Activated naive CD4-positive, alpha-beta T cell treated with anti-CD3 and anti-CD28 coated beads, Interleukin-2, amount 10 ng/mL, durations not matched to agents 7 days and 5 days (primary cell): ENCODE results near the gene MADD.

Experiments used
- CTCF ChIA-PET: fragments of 350-600 bp; sonication (Branson Sonifier 250); formaldehyde crosslinking; loops from one replicate; lab custom pipeline; 2021; ENCODE audit warnings: antibody characterized with exemption; lab: Charles Lee
- DNase-seq: peaks from one replicate; pipeline ENCODE4 v3.0.0-alpha.2; 2020
- H3K27ac Mint-ChIP-seq: one replicate; pipeline ENCODE4 v1.8.0; 2021; ENCODE audit warnings: mild to moderate bottlenecking, moderate library complexity, mixed read lengths
- H3K27me3 Mint-ChIP-seq: one replicate; pipeline ENCODE4 v1.8.0; 2021; ENCODE audit warnings: mild to moderate bottlenecking, mixed read lengths
- H3K36me3 Mint-ChIP-seq: one replicate; pipeline ENCODE4 v1.8.0; 2021; ENCODE audit warnings: mixed read lengths
- H3K4me1 Mint-ChIP-seq: one replicate; pipeline ENCODE4 v1.8.0; 2021; ENCODE audit warnings: mixed read lengths
- H3K4me3 Mint-ChIP-seq: one replicate; pipeline ENCODE4 v1.8.0; 2021; ENCODE audit warnings: mild to moderate bottlenecking, moderate library complexity, mixed read lengths
- H3K9me3 Mint-ChIP-seq: one replicate; pipeline ENCODE4 v1.8.0; 2021; ENCODE audit warnings: mixed read lengths

MADD gene

DNA sequence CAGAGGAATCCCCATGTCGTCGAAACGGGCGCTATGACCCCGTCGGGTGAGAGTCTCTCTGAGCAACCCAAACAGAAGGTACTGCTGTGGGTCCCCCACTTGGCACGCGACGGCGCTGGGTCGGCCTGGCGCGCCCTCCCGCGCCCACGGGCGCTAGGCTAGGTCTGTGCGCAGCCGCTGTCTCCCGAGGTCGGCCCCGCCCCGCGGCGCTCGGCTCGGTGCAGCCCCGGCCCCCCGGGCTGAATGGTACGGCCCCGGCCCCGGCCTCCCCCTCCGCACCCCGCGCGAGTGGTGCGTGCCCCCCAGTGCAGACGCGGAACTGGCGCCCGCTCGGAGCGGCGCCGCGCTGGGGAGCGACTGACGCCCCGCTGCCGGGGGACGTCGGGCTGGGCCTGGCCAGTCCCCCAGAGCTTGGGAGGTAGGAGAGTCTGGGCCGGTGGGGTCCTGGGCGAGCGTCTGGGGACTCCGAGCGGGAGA lies at the start of gene MADD:
Gene MADD (plus strand): TSS at position 305 of the 477 bp plus-strand sequence.
- Mint-ChIP-seq H3K36me3 (peaks cover 19% of the 10 kb centered on the region), H3K4me3 (peak within 1 kb of the TSS; percentile 84), H3K27me3 (no peaks in the 10 kb centered on the region), H3K27ac (peak within 1 kb of the TSS; percentile 99), H3K4me1 (peaks cover 62% of the 10 kb centered on the region), H3K9me3 (no peaks in the 10 kb centered on the region)
- CTCF ChIA-PET: no interaction called here
- peak; percentile 92 for DNase-seq

DNA sequence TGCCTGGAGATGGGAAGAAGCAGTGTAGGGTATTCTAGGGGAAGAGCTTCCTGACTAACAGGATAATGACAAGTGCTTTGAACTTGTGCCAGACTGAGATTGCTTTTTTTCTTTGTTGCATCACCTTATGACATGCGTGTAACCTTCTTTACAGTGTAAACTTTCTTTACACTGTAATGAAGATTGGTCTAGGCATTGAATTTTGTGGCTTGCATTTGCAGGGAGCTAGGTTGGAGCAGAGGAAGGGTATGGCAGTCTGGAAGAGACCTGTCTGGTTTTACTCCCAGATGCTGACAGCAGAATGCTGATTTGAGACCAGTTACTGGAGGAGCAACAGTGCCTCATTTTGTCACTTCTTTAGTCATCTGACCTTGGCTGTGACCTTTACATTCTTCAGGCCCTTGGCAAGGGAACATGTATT lies 49.5 kb upstream of the MADD start:
- H3K4me1 Mint-ChIP-seq: peaks cover 56% of the 10 kb centered on the region
- CTCF ChIA-PET: interaction anchor here (0.6 to 2.2 kb wide), 2 partner anchors 39 to 645 kb away, joined by 4 to 5 read pairs; no protein-coding TSS in a partner anchor
- no peak overlapping the region for H3K4me3 Mint-ChIP-seq
- no peaks in the 10 kb centered on the region for H3K9me3 Mint-ChIP-seq
- peaks cover 58% of the 10 kb centered on the region for H3K36me3 Mint-ChIP-seq
- no peaks in the 10 kb centered on the region for H3K27me3 Mint-ChIP-seq
- H3K27ac Mint-ChIP-seq: peak overlapping the region; percentile 21
- no peak for DNase-seq

DNA sequence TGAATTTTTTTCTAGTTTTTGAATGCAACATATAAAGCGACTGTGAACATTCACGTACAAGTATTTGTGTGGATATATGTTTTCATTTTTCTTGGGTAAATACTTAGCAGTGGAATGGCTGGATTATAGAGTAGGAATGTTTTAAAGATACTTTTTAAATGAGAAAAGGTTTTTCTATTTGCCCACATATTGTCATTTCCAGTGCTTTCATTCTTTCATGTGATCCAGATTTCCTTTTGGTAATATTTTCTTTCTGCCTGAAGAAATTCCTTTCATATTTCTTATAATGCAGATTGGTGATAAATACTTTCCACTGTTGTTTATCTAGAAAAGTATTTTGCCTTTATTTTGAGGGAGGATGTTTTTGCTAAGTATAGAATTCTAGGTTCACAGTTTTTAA lies 47.2 kb upstream of the MADD start:
- no peak overlapping the region for H3K27ac Mint-ChIP-seq
- no peak overlapping the region for H3K4me3 Mint-ChIP-seq
- H3K36me3 Mint-ChIP-seq: peaks cover 54% of the 10 kb centered on the region
- no peaks in the 10 kb centered on the region for H3K27me3 Mint-ChIP-seq
- H3K4me1 Mint-ChIP-seq: peaks cover 54% of the 10 kb centered on the region
- CTCF ChIA-PET: interaction anchor here (1.2 kb wide), 1 partner anchor 43 kb away, joined by 5 read pairs; no protein-coding TSS in a partner anchor
- DNase-seq: no peak
- H3K9me3 Mint-ChIP-seq: no peaks in the 10 kb centered on the region

DNA sequence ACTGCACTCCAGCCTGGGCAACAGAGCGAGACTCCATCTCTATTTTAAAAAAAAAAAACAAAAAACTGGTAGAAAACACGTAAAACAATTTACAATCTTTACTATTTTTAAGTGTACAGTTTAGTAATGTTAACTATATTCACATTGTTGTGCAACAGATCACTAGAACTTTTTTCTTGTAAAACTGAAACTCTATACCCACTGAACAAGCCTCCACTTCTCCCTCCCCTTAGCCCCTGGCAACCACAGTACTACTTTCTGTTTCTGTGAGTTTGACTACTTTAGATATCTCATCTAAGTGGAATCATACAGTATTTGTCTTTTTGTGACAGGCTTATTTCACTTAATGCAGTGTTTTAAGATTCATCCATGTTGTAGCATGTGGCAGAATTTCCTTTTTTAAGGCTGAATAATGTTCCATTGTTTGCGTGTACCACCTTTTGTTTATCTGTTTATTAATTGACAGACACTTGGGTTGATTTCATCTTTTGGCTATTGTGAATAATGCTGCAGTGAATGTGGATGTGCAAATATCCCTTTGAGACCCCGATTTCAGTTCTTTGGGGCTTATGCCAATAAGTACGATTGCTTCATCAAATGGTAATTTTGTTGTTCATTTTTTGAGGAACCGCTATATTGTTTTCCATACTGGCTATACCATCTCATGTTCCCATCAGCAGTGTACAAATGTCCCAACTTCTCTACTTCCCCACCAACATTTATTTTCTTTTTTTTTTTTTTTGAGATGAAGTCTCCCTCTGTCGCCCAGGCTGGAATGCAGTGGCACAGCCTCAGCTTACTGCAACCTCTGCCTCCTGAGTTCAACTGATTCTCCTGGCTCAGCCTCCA lies 44.2 kb upstream of the MADD start:
- peak overlapping the region; percentile 51 for H3K27ac Mint-ChIP-seq
- H3K4me1 Mint-ChIP-seq: peaks cover 35% of the 10 kb centered on the region
- no peaks in the 10 kb centered on the region for H3K9me3 Mint-ChIP-seq
- H3K4me3 Mint-ChIP-seq: peak overlapping the region; percentile 4
- CTCF ChIA-PET: no interaction called here
- peaks cover 52% of the 10 kb centered on the region for H3K36me3 Mint-ChIP-seq
- DNase-seq: peak; percentile 56
- no peaks in the 10 kb centered on the region for H3K27me3 Mint-ChIP-seq

DNA sequence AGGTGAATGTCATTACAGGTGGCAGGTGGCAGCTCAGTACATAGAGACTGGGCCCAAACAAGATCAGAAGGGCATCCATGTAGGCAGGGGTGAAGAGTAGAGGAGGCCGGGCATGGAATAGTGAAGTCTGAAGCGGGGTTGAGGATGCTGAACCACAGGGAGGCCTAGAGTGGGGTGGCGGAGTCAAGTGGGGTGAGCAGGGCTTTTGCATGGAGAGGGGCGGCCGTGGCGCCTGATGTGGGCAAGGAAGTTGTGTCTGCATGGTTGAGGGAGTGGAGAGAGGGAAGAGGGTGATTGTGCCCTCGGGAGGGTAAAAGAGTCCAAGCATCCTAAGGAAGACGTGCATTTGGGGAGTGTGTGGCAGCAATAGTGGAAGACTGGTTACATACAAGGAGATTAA lies 40.8 kb upstream of the MADD start:
- H3K36me3 Mint-ChIP-seq: peaks cover 53% of the 10 kb centered on the region

DNA sequence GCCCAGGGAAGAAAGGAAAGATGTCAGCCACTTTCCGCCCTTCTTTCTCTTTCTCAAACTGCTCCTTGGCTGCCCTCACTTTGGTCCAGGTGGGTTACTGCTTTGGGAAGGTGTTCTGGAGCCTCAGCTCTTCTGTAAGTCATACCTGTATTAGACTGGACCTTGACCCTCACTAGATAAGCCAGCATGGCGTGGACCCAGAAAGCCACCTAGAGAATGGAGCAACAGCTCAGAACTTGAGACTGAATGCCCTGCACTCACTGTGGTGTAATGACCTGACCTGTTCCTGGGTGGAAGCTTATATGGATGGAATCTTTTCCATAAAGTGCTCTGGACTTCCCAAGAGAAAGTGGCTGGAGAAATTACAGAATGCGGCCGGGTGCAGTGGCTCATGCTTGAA lies 36.9 kb upstream of the MADD start:
- H3K27ac Mint-ChIP-seq: no peak overlapping the region
- H3K27me3 Mint-ChIP-seq: no peaks in the 10 kb centered on the region
- peaks cover 34% of the 10 kb centered on the region for H3K4me1 Mint-ChIP-seq
- H3K9me3 Mint-ChIP-seq: no peaks in the 10 kb centered on the region
- peaks cover 56% of the 10 kb centered on the region for H3K36me3 Mint-ChIP-seq
- CTCF ChIA-PET: interaction anchor here (0.7 to 2.6 kb wide), 8 partner anchors 9 to 121 kb away, joined by 3 to 14 read pairs (median 5); partner anchors contain the start of gene ACP2
- DNase-seq: no peak
- H3K4me3 Mint-ChIP-seq: no peak overlapping the region

More for the DNA sequence above, 40.8 kb upstream of the MADD start:
- DNase-seq: no peak
- no peaks in the 10 kb centered on the region for H3K27me3 Mint-ChIP-seq
- CTCF ChIA-PET: interaction anchor here (2.0 kb wide), 1 partner anchor 12 kb away, joined by 7 read pairs; no protein-coding TSS in a partner anchor
- peak overlapping the region; percentile 3 for H3K27ac Mint-ChIP-seq
- no peak overlapping the region for H3K4me3 Mint-ChIP-seq
- no peaks in the 10 kb centered on the region for H3K9me3 Mint-ChIP-seq
- H3K4me1 Mint-ChIP-seq: peaks cover 36% of the 10 kb centered on the region

DNA sequence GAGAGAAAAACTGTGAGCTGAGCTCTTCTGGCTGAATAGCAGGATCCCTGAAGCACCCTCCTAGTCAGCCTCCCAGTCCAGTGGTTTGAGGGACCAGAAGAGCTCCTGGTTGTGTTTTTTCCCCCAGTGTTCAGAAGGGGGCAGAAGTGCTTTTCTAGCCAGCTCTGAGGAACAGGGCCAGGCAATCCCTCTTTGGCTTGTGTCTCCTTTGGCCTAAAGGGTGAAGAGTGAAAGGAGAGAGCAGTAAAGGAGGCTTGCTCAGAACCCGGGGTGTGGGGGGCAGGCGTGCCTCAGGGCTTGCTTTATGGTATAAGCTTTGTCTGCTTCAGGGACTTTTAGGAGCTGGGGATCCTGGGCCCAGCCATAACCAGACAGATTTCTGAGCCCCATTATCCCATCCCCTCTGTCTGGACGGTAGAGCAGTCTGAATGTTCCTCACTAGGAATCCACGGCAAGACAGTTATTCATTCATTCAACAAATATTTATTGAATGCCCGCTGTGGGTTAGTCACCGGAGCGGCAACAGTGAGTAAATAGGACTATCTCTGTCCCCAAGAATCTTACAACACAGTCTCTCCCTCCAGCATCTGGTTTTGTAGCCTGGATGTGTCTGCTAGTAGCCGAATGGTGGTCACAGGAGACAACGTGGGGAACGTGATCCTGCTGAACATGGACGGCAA lies 35.8 kb upstream of the MADD start:
- peaks cover 31% of the 10 kb centered on the region for H3K4me1 Mint-ChIP-seq
- peak; percentile 45 for DNase-seq
- H3K27me3 Mint-ChIP-seq: no peaks in the 10 kb centered on the region
- peak overlapping the region; percentile 91 for H3K27ac Mint-ChIP-seq
- no peak overlapping the region for H3K4me3 Mint-ChIP-seq
- CTCF ChIA-PET: interaction anchor here (0.6 to 3.2 kb wide), 18 partner anchors 12 to 561 kb away, joined by 3 to 16 read pairs (median 4); partner anchors contain the start of genes ACP2 and DDB2
- H3K9me3 Mint-ChIP-seq: no peaks in the 10 kb centered on the region
- peaks cover 53% of the 10 kb centered on the region for H3K36me3 Mint-ChIP-seq

DNA sequence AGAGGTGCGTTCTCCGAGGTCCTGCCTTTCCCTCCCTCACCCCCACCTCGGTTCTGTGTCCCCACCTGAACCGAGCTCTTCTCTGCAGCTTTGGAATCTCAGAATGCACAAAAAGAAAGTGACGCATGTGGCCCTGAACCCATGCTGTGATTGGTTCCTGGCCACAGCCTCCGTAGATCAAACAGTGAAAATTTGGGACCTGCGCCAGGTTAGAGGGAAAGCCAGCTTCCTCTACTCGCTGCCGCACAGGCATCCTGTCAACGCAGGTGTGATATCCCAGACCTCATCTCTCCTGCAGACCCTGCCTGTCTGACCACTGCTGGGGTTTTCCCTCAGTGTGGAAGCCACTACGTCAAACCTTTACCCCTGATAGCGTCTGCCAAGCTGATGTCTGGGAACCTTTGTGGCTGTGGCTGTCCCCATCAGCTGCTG lies 35.2 kb upstream of the MADD start:
- CTCF ChIA-PET: interaction anchor here (0.6 to 3.2 kb wide), 12 partner anchors 13 to 561 kb away, joined by 3 to 16 read pairs (median 4); partner anchors contain the start of genes ACP2 and DDB2
- peaks cover 53% of the 10 kb centered on the region for H3K36me3 Mint-ChIP-seq
- peak overlapping the region; percentile 91 for H3K27ac Mint-ChIP-seq
- peak; percentile 43 for DNase-seq
- no peaks in the 10 kb centered on the region for H3K27me3 Mint-ChIP-seq
- H3K9me3 Mint-ChIP-seq: no peaks in the 10 kb centered on the region
- peaks cover 30% of the 10 kb centered on the region for H3K4me1 Mint-ChIP-seq
- no peak overlapping the region for H3K4me3 Mint-ChIP-seq

DNA sequence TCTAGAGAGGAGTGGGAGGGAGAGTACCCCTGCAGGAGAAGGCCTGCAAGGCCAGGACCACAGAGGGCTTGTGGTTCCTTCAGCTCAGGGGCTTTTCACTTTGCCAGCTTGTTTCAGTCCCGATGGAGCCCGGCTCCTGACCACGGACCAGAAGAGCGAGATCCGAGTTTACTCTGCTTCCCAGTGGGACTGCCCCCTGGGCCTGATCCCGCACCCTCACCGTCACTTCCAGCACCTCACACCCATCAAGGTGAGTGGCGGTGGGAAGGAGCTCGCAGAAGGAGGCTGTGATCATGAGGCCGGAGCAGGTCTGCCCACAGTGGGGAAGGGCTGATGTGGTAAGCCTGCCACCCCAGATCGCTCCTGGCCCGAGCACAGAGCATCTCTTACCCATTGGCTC lies 34.8 kb upstream of the MADD start:
- DNase-seq: no peak
- Mint-ChIP-seq H3K9me3 (no peaks in the 10 kb centered on the region), H3K4me3 (no peak overlapping the region), H3K36me3 (peaks cover 57% of the 10 kb centered on the region), H3K4me1 (peaks cover 30% of the 10 kb centered on the region), H3K27ac (peak overlapping the region; percentile 91), H3K27me3 (no peaks in the 10 kb centered on the region)
- CTCF ChIA-PET: interaction anchor here (1.3 to 3.2 kb wide), 7 partner anchors 12 to 177 kb away, joined by 3 to 16 read pairs (median 7); partner anchors contain the start of genes ACP2 and DDB2

DNA sequence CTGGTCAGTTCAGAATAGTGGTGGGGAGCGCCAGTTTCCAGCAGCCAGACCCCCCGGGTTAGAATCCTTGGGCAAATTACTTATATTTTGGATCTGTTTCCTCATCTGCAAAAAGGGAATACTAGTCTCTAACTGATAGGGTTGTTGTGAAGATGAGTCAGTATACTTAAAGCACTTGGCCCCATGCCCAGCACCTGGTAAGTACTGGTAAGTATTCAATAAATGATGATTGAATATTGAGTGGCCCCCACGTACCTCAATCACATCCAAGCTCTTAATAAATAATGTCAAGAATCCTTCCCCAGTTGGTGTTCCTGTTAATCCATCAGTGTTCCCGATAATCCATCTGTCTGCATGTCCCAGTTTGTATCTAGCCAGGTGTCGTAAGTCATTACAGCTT lies 33.5 kb upstream of the MADD start:
- peaks cover 30% of the 10 kb centered on the region for H3K4me1 Mint-ChIP-seq
- H3K4me3 Mint-ChIP-seq: no peak overlapping the region
- no peaks in the 10 kb centered on the region for H3K9me3 Mint-ChIP-seq
- peaks cover 55% of the 10 kb centered on the region for H3K36me3 Mint-ChIP-seq
- peak overlapping the region; percentile 49 for H3K27ac Mint-ChIP-seq
- no peaks in the 10 kb centered on the region for H3K27me3 Mint-ChIP-seq
- CTCF ChIA-PET: interaction anchor here (0.9 to 3.2 kb wide), 5 partner anchors 11 to 138 kb away, joined by 3 to 16 read pairs (median 6); partner anchors contain the start of gene ACP2
- DNase-seq: no peak

DNA sequence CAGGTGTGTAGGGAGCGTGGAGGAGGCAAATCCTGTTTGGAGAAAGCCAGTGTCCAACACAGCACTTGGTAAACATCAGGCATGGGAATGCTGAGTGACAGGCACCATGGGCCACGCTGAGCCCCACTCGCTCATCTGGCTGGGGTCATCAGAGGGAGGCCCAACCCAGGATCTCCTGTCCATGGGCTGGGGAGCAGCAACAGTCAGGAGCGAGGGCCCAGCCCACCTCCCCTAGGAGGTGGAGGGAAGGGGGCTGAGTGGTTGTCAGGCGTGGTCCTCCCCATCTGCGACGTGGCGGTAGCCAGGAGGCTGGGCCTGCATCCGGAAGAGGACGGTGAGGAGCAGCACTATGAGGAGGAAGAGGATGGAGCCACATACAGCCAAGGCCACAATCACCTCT lies 30.1 kb upstream of the MADD start:
- H3K4me1 Mint-ChIP-seq: peaks cover 13% of the 10 kb centered on the region
- peaks cover 66% of the 10 kb centered on the region for H3K36me3 Mint-ChIP-seq
- no peak overlapping the region for H3K27ac Mint-ChIP-seq
- no peaks in the 10 kb centered on the region for H3K27me3 Mint-ChIP-seq
- no peak overlapping the region for H3K4me3 Mint-ChIP-seq
- no peaks in the 10 kb centered on the region for H3K9me3 Mint-ChIP-seq
- DNase-seq: no peak
- CTCF ChIA-PET: interaction anchor here (1.5 kb wide), 1 partner anchor 20 kb away, joined by 6 read pairs; no protein-coding TSS in a partner anchor

DNA sequence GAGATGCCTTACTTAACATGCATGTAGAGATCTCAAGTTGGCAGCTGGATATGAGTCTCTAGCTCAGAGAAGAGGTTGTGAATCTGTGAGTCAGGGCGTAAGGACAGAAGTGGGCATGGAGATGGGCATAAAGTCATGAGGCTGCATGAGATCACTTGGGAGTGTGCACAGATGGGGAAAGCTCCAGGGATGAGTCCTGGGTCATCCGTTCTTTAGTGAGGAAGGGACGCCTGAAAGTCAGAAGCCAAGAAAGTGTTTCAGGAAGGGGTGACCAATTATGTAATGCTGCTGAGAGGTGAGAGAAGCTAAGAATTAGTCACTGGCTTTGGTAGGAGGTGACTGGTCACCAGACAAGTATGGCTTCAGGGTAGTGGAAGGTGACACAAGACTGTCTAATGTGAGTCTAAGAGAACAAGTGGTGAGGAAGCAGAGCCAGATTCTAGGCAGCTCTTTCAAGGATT lies 28.1 kb upstream of the MADD start:
- H3K9me3 Mint-ChIP-seq: no peaks in the 10 kb centered on the region
- no peak for DNase-seq
- H3K27ac Mint-ChIP-seq: peak overlapping the region; percentile 6
- CTCF ChIA-PET: interaction anchor here (1.2 to 2.0 kb wide), 2 partner anchors 16 to 17 kb away, joined by 4 to 5 read pairs; partner anchors contain the start of gene NR1H3
- H3K4me1 Mint-ChIP-seq: peaks cover 3% of the 10 kb centered on the region
- H3K4me3 Mint-ChIP-seq: no peak overlapping the region
- no peaks in the 10 kb centered on the region for H3K27me3 Mint-ChIP-seq
- peaks cover 69% of the 10 kb centered on the region for H3K36me3 Mint-ChIP-seq

DNA sequence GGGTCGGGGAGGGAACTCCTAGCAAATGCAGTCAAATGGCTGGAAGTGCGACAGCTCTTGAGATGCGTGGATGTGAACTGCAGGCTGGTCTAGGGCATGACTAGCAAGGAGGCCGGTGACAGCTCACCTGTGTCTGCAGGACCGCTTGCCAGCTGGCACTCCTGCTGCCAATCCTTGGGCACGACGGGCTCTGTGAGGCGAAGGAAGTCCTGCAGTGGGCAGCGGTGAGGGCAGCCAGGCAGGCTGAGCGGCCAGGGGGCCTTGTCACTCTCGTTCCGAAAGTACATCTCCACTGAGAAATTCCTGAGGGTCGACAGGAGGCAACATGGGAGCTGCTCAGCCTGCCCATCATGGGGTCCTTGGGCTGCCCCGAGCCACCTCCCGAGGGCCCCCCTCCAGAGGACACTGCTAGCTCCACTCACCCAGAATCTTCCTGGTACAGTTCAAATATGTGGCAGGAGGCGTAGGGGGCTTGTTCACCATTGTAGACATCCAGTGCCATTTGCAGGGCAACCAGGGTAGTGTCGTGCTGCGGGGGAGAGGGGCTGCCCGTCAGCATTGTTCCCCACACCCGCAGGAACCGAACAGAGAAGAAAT lies 27.2 kb upstream of the MADD start:
- CTCF ChIA-PET: interaction anchor here (0.9 to 2.0 kb wide), 3 partner anchors 15 to 68 kb away, joined by 3 to 5 read pairs (median 4); partner anchors contain the start of gene NR1H3
- Mint-ChIP-seq H3K4me1 (peaks cover 10% of the 10 kb centered on the region), H3K4me3 (no peak overlapping the region), H3K36me3 (peaks cover 67% of the 10 kb centered on the region), H3K9me3 (no peaks in the 10 kb centered on the region), H3K27ac (no peak overlapping the region), H3K27me3 (no peaks in the 10 kb centered on the region)
- DNase-seq: no peak
